Thoracic aorta (tissue), 2 donors: ENCODE results near the gene NEURL1. TPM values are rescaled to one million over a fixed set of nuclear protein-coding genes. Genes with fewer than 3 reads are reported as not detected.
"Not testable (repeated sequence)": the region's sequence is repeated elsewhere in the genome, so short reads cannot be mapped to it uniquely, and the experiment has no call there.

Experiments
- ATAC-seq: fragments of 150-250 bp; one replicate; pipeline ENCODE4 v1.8.0; 2017; ENCODE audit warnings: low read depth; ENCODE audit not compliant: insufficient number of reproducible peaks, low FRiP score
- DNase-seq: peaks from one replicate; pipeline ENCODE4 v3.0.0-alpha.2; 2020; ENCODE audit warnings: low spot score
- H3K27ac ChIP-seq, 2 donors: fragments of 200-600 bp; sonication (generic); 1 replicate in 1 of 2; 2 replicates in 1 of 2; pipeline ENCODE4 v1.5.1; 2016; ENCODE audit warnings: mild to moderate bottlenecking in 2 of 2, moderate library complexity in 2 of 2
- H3K27me3 ChIP-seq: fragments of 200-600 bp; sonication (generic); replicated peaks from 2 replicates; pipeline ENCODE4 v1.6.0; 2016; ENCODE audit warnings: mild to moderate bottlenecking; ENCODE audit not compliant: insufficient read depth
- H3K36me3 ChIP-seq: fragments of 200-600 bp; sonication (generic); one replicate; pipeline ENCODE4 v1.5.1; 2016
- H3K4me1 ChIP-seq, 2 donors: fragments of 200-600 bp; sonication (generic); 1 replicate in 1 of 2; 2 replicates in 1 of 2; pipeline versions ENCODE4 v1.5.1 to v1.6.0; 2016; ENCODE audit warnings: low read depth in 2 of 2, mild to moderate bottlenecking in 1 of 2; ENCODE audit not compliant: control insufficient read depth in 1 of 2
- H3K4me3 ChIP-seq: fragments of 200-600 bp; sonication (generic); 2 replicates; pipeline ENCODE4 v1.5.1; 2016; ENCODE audit warnings: mild to moderate bottlenecking
- H3K9me3 ChIP-seq: fragments of 200-600 bp; sonication (generic); 2 replicates; pipeline ENCODE4 v1.5.1; 2016
- CTCF ChIP-seq: fragments of 200-600 bp; sonication (generic); IDR thresholded peaks from one replicate; pipeline ENCODE4 v1.5.1; 2019; ENCODE audit warnings: antibody characterized with exemption
- total RNA-seq, 2 donors: library from RNA; depleted of rRNA; stranded (reverse); fragments of >200 nt; gene quantifications; one replicate each; pipeline versions ENCODE4 v1.1.0 to v1.2.3, GENCODE V29; 2016

The NEURL1 gene
- total RNA-seq, 2 donors from 2014 or later = 0.28 TPM; not detected in 1

- ATAC-seq = no peak
- Histone ChIP-seq H3K4me3 (no peak overlapping the region), H3K27me3 (no peaks in the 10 kb centered on the region), H3K36me3 (peaks cover 4% of the 10 kb centered on the region), H3K27ac (no peak overlapping the region), H3K4me1 (peaks cover 7 to 63% of the 10 kb centered on the region in 2 donors), H3K9me3 (no peaks in the 10 kb centered on the region)
- no peak for DNase-seq
- TF ChIP-seq CTCF = no peak
Observed at GRCh38 chr10:103627893-103628292, 134.4 kb downstream of the NEURL1 start.

- TF ChIP-seq CTCF = no peak
- Histone ChIP-seq H3K27me3 (no peaks in the 10 kb centered on the region), H3K27ac (no peak overlapping the region), H3K9me3 (no peaks in the 10 kb centered on the region), H3K4me3 (no peak overlapping the region), H3K4me1 (peaks cover 7 to 58% of the 10 kb centered on the region in 2 donors), H3K36me3 (peaks cover 4% of the 10 kb centered on the region)
- no peak for ATAC-seq
- no peak for DNase-seq
Observed at GRCh38 chr10:103629581-103629980, 136.1 kb downstream of the NEURL1 start.

- peaks cover 2% of the 10 kb centered on the region for H3K36me3 ChIP-seq
- no peaks in the 10 kb centered on the region for H3K27me3 ChIP-seq
- no peak for TF ChIP-seq CTCF
- no peak for DNase-seq
- H3K27ac ChIP-seq = no peak overlapping the region
- no peaks in the 10 kb centered on the region for H3K9me3 ChIP-seq
- H3K4me3 ChIP-seq = no peak overlapping the region
- ATAC-seq = no peak
- H3K4me1 ChIP-seq = peaks cover 7 to 62% of the 10 kb centered on the region in 2 donors
Observed at GRCh38 chr10:103630156-103630555, 136.7 kb downstream of the NEURL1 start.

- TF ChIP-seq CTCF = no peak
- Histone ChIP-seq H3K36me3 (no peaks in the 10 kb centered on the region), H3K9me3 (no peaks in the 10 kb centered on the region), H3K27ac (no peak overlapping the region), H3K4me1 (peaks cover 18 to 65% of the 10 kb centered on the region in 2 donors), H3K4me3 (no peak overlapping the region), H3K27me3 (no peaks in the 10 kb centered on the region)
- ATAC-seq (no peak), DNase-seq (no peak)
Observed at GRCh38 chr10:103632247-103632642, 138.7 kb downstream of the NEURL1 start.

- H3K36me3 ChIP-seq, H3K9me3 ChIP-seq, H3K4me3 ChIP-seq, DNase-seq, H3K27ac ChIP-seq, H3K27me3 ChIP-seq, ATAC-seq: not testable (repeated sequence)
- peaks cover 23 to 66% of the 10 kb centered on the region in 2 donors for H3K4me1 ChIP-seq
Observed at GRCh38 chr10:103632871-103633270, 139.4 kb downstream of the NEURL1 start.

GRCh38 chr10:103633846-103634245 lies 140.3 kb downstream of the NEURL1 start:
- no peak for TF ChIP-seq CTCF
- H3K27me3 ChIP-seq = no peaks in the 10 kb centered on the region
- DNase-seq (no peak), ATAC-seq (no peak)
- H3K27ac ChIP-seq = no peak overlapping the region
- H3K9me3 ChIP-seq = no peaks in the 10 kb centered on the region
- no peak overlapping the region for H3K4me3 ChIP-seq
- peaks cover 29 to 68% of the 10 kb centered on the region in 2 donors for H3K4me1 ChIP-seq
- no peaks in the 10 kb centered on the region for H3K36me3 ChIP-seq
